GM12878 (cell line): ENCODE measurements around the gene CALB2. TPM values are rescaled to one million over a fixed set of nuclear protein-coding genes. Genes with fewer than 3 reads are reported as not detected.

ENCODE experiments used
- ATAC-seq: fragments of 200-7000 bp; cut with Tn5 transposase; 3 replicates; pipeline ENCODE4 v1.9.1; 2020; ENCODE audit warnings: mild to moderate bottlenecking, moderate library complexity
- BruUV-seq: library from RNA; stranded (reverse); fragments of 400-500 nt; replicated peaks from 2 replicates; lab custom pipeline; 2021; lab: Mats Ljungman, UMichigan
- CTCF ChIA-PET: fragments of 300-600 bp; sonication (Branson Sonifier 250); formaldehyde crosslinking; extraction: SDS; loops from one replicate; lab custom pipeline; 2021; ENCODE audit warnings: inconsistent platforms; lab: Yijun Ruan, JAX
- POLR2A ChIA-PET: fragments of 350-600 bp; formaldehyde crosslinking; extraction: SDS; loops from one replicate; lab custom pipeline; 2021; ENCODE audit warnings: inconsistent platforms; lab: Charles Lee
- RAD21 ChIA-PET: fragments of 300-600 bp; sonication (Branson Sonifier 250); formaldehyde crosslinking; loops from one replicate; lab custom pipeline; 2023; ENCODE audit warnings: antibody characterized with exemption; ENCODE audit not compliant: unreplicated experiment; lab: Charles Lee
- SMC1A ChIA-PET: fragments of 300-600 bp; sonication (Branson Sonifier 250); formaldehyde crosslinking; loops from one replicate; lab custom pipeline; 2023; ENCODE audit not compliant: unreplicated experiment, uncharacterized antibody; lab: Charles Lee
- DNase-seq: peaks from one replicate; pipeline ENCODE4 v3.0.0-alpha.2; 2011; ENCODE audit warnings: low read depth, low spot score
- FAIRE-seq: peaks from 3 replicates; lab custom pipeline; 2011; peaks lifted over from hg19 to GRCh38; lab: Jason Lieb, UNC
- H2AFZ ChIP-seq: 2 replicates; pipeline ENCODE4 v1.6.0; 2011; ENCODE audit warnings: low read depth, low read length, control low read depth; ENCODE audit not compliant: control insufficient read depth
- H3K27ac ChIP-seq: 2 replicates; pipeline ENCODE4 v1.5.1; 2011; ENCODE audit warnings: control low read depth; ENCODE audit not compliant: control insufficient read depth, insufficient read depth
- H3K27me3 ChIP-seq, 2 experiments: replicated peaks in 1 of 2; 2 replicates each; pipeline versions ENCODE4 v1.6.0 to v1.6.1; 2011; ENCODE audit warnings: low read length in 1 of 2; ENCODE audit not compliant: control insufficient read depth in 2 of 2, insufficient read depth in 2 of 2
- H3K36me3 ChIP-seq, 2 experiments: 2 replicates each; pipeline ENCODE4 v1.5.1; 2011; ENCODE audit warnings: low read length in 1 of 2; ENCODE audit not compliant: control insufficient read depth in 2 of 2, insufficient read depth in 2 of 2
- H3K4me1 ChIP-seq: 2 replicates; pipeline ENCODE4 v1.6.1; 2011; ENCODE audit warnings: mild to moderate bottlenecking, low read length, moderate library complexity, mixed read lengths; ENCODE audit not compliant: control insufficient read depth, insufficient read depth
- H3K4me2 ChIP-seq: 2 replicates; pipeline ENCODE4 v1.6.0; 2011; ENCODE audit warnings: control low read depth; ENCODE audit not compliant: control insufficient read depth, insufficient read depth
- H3K4me3 ChIP-seq: fragments of 200-600 bp; sonication (generic); 2 replicates; pipeline ENCODE4 v1.5.1; 2016
- H3K79me2 ChIP-seq: 2 replicates; pipeline ENCODE4 v1.6.0; 2011; ENCODE audit warnings: low read length; ENCODE audit not compliant: control insufficient read depth, insufficient read depth
- H3K9ac ChIP-seq: 2 replicates; pipeline ENCODE4 v1.8.0; 2011; ENCODE audit warnings: low read length, control low read depth, mixed read lengths; ENCODE audit not compliant: control insufficient read depth, insufficient read depth
- H3K9me3 ChIP-seq: replicated peaks from 3 replicates; pipeline ENCODE4 v1.5.1; 2011; ENCODE audit warnings: mild to moderate bottlenecking, low read length; ENCODE audit not compliant: control insufficient read depth, insufficient read depth
- H4K20me1 ChIP-seq: 2 replicates; pipeline ENCODE4 v1.6.0; 2011; ENCODE audit not compliant: control insufficient read depth, insufficient read depth
- ASH2L ChIP-seq: fragments of 300-600, 200-600 bp; sonication (generic); IDR thresholded peaks from 2 replicates; pipeline ENCODE4 v1.6.1; 2017; ENCODE audit warnings: low read depth, mild to moderate bottlenecking, borderline replicate concordance
- CBFB ChIP-seq: IDR thresholded peaks from 2 replicates; pipeline ENCODE4 v1.6.1; 2016; ENCODE audit warnings: antibody characterized with exemption, low read depth
- GABPA ChIP-seq: IDR thresholded peaks from 2 replicates; pipeline ENCODE4 v1.6.1; 2014; ENCODE audit warnings: antibody characterized with exemption, low read depth, mild to moderate bottlenecking, inconsistent platforms
- HDAC2 ChIP-seq: fragments of 200-600 bp; sonication (generic); IDR thresholded peaks from 2 replicates; pipeline ENCODE4 v1.6.1; 2017
- IRF5 ChIP-seq: fragments of 450-650 bp; IDR thresholded peaks from 2 replicates; pipeline ENCODE4 v1.6.1; 2017; ENCODE audit warnings: borderline replicate concordance
- LARP7 ChIP-seq: fragments of 450-650 bp; IDR thresholded peaks from 2 replicates; pipeline ENCODE4 v1.6.1; 2017; ENCODE audit warnings: mild to moderate bottlenecking
- NFIC ChIP-seq: IDR thresholded peaks from 2 replicates; pipeline ENCODE4 v1.6.1; 2012; ENCODE audit warnings: low read depth, mild to moderate bottlenecking, inconsistent platforms, low read length, moderate library complexity
- PBX3 ChIP-seq: IDR thresholded peaks from 2 replicates; pipeline ENCODE4 v1.6.1; 2011; ENCODE audit warnings: mild to moderate bottlenecking, low read depth, low read length, moderate library complexity; ENCODE audit not compliant: insufficient replicate concordance
- POLR2AphosphoS5 ChIP-seq: IDR thresholded peaks from 2 replicates; pipeline ENCODE4 v1.6.1; 2011; ENCODE audit warnings: mild to moderate bottlenecking, low read length, inconsistent platforms
- POU2F2 ChIP-seq: IDR thresholded peaks from 3 replicates; pipeline ENCODE4 v1.6.1; 2011; ENCODE audit warnings: low read depth, mild to moderate bottlenecking, low read length, borderline replicate concordance
- SMAD1 ChIP-seq: fragments of 450-650 bp; IDR thresholded peaks from 2 replicates; pipeline ENCODE4 v1.6.1; 2018; ENCODE audit warnings: mild to moderate bottlenecking, low read depth; ENCODE audit not compliant: partially characterized antibody
- SP1 ChIP-seq: IDR thresholded peaks from one replicate; pipeline ENCODE4 v1.6.1; 2011; ENCODE audit warnings: low read depth, low read length
- SUPT20H ChIP-seq: IDR thresholded peaks from 2 replicates; pipeline ENCODE4 v1.6.1; 2011; ENCODE audit warnings: low read depth, mild to moderate bottlenecking, low read length, moderate library complexity, borderline replicate concordance; ENCODE audit not compliant: control insufficient read depth
- TAF1 ChIP-seq: IDR thresholded peaks from 2 replicates; pipeline ENCODE4 v1.6.1; 2011; ENCODE audit warnings: mild to moderate bottlenecking, low read depth, low read length, borderline replicate concordance
- WGBS: methylation state at CpG from one replicate; pipeline ENCODE4 v1.1.6; 2016; ENCODE audit warnings: low lambda C conversion rate; ENCODE audit not compliant: insufficient replicate concordance, insufficient coverage; ENCODE audit errors: missing lambda C conversion rate; 5-methylcytosine and 5-hydroxymethylcytosine counted together
- in situ Hi-C: fragments of 300-500 bp; cut with MboI; formaldehyde crosslinking; loops from 9 replicates; pipeline ENCODE4 v1.14.3; 2018; ENCODE audit warnings: mixed read lengths
- intact Hi-C: fragments of 100-400 bp; cut with micrococcal nuclease; formaldehyde crosslinking; loops from one replicate; pipeline ENCODE4 v1.14.2; 2022; ENCODE audit not compliant: unreplicated experiment
- polyA plus RNA-seq, 11 experiments: library from polyadenylated mRNA; depleted of rRNA in 4 of 11; unstranded in 6 of 11; stranded (reverse) in 5 of 11; fragments of >200 nt; fragmentation: Nextera tagmentation in 4 of 11; fragmentation: Illumina TruSeq in 1 of 11; extraction: Ambion mirVana in 4 of 11; extraction: Trizol in 1 of 11; gene quantifications; 1 replicate in 1 of 11; 2 replicates in 10 of 11; pipeline versions ENCODE4 v1.2.1 to v1.2.3, GENCODE V29; 2011 to 2016; ENCODE audit warnings: inconsistent platforms in 2 of 11, missing spikeins in 2 of 11, low read depth in 1 of 11
- total RNA-seq, 4 experiments: library from RNA; depleted of rRNA in 3 of 4; stranded (reverse); fragments of >200 nt in 3 of 4; fragmentation: Illumina TruSeq in 1 of 4; extraction: Trizol in 1 of 4; gene quantifications; 2 replicates each; pipeline versions ENCODE4 v1.2.1 to v1.2.3, GENCODE V29; 2013 to 2021

The CALB2 gene
- total and polyA plus RNA-seq, 10 of the 15 experiments (the other 5 are each of a cell fraction or from before 2014, with no cell fraction given): not detected

GRCh38 chr16:71357681-71358080, 842 bp upstream of the CALB2 start:
- H3K4me2 ChIP-seq: no peak overlapping the region
- H3K27me3 ChIP-seq: peaks cover 0 to 1% of the 10 kb centered on the region in 2 experiments; a peak in 3 of 4 replicates
- H2AFZ ChIP-seq: no peak overlapping the region

More at GRCh38 chr16:71357681-71358080, 842 bp upstream of the CALB2 start:
- intact Hi-C loops (loop anchor here (2.0 to 5.0 kb wide), 2 partner anchors 140 to 143 kb away; no protein-coding TSS in a partner anchor), in situ Hi-C loops (no loop called here)
- Histone ChIP-seq H3K9me3 (no peaks in the 10 kb centered on the region), H3K27ac (no peak overlapping the region), H3K4me1 (no peaks in the 10 kb centered on the region), H3K79me2 (no peaks in the 10 kb centered on the region), H3K4me3 (no peak overlapping the region), H4K20me1 (no peaks in the 10 kb centered on the region), H3K9ac (no peak overlapping the region), H3K36me3 (no peaks in the 10 kb centered on the region)
- no peak for DNase-seq
- ChIA-PET SMC1A (no interaction called here), CTCF (interaction anchor here (0.6 to 2.6 kb wide), 8 partner anchors 9 to 178 kb away, joined by 3 to 9 read pairs (median 3); no protein-coding TSS in a partner anchor), RAD21 (interaction anchor here (1.3 kb wide), 1 partner anchor 142 kb away, joined by 4 read pairs; no protein-coding TSS in a partner anchor), POLR2A (no interaction called here)
- TF ChIP-seq POLR2AphosphoS5: no peak
- TF ChIP-seq TAF1: no peak
- no peak for TF ChIP-seq HDAC2
- TF ChIP-seq IRF5: no peak
- TF ChIP-seq SP1: no peak
- TF ChIP-seq ASH2L: no peak
- no peak for TF ChIP-seq NFIC
- TF ChIP-seq GABPA: no peak
- TF ChIP-seq SUPT20H: no peak
- no peak for TF ChIP-seq POU2F2
- no peak for TF ChIP-seq LARP7
- TF ChIP-seq SMAD1: no peak
- no peak for TF ChIP-seq CBFB
- TF ChIP-seq PBX3: no peak
- 26% methylated on average over 11 of the region's 11 CpGs for WGBS
- no peak for FAIRE-seq
- BruUV-seq: no TSS peak
- no peak for ATAC-seq
